ENCODE results near the gene TBC1D1.
"Not testable (repeated sequence)": the region's sequence is repeated elsewhere in the genome, so short reads cannot be mapped to it uniquely, and the experiment has no call there.

Gene TBC1D1

DNA sequence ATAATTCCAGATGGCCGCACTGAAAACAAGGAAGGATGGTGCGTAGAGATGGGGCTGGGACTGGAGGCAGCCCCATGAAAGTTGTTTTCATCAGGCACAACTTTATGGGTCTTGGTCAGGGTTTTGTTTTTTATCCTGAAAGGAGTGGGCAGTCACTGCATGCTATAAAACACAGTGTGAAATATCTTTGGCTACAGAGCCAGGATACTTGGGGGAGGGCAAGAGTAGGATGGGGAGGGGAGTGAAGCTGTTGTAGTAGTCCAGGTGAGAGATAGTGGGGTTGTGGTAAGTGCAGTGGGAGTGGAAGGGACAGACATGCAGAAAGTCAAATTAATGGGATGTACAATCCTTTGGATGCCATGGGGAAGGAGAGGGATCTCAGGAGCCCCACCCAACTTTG is 125.8 kb downstream of the TBC1D1 start:
- DNase-seq (ENCODE audit: low read depth) = no peak

DNA sequence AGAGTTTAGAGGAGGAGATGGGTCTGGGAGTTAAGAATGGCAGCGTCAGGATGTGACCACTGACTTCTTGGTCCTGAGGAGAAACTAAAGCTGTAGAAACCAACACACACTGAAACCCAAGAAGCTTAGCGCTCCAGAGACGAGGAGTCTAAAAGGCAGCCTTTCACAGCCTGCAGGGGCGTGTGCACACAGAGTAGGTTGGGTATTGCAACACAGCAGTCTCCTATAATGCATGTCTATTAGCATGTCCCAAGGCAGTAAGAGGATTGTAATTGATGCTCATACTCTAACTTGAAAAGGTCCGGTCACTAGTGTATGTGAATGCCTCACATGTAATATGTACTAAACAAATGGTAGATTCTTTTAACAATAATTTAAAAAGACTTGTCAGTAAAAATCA is 126.7 kb downstream of the TBC1D1 start:
- DNase-seq (ENCODE audit: low read depth) = no peak

DNA sequence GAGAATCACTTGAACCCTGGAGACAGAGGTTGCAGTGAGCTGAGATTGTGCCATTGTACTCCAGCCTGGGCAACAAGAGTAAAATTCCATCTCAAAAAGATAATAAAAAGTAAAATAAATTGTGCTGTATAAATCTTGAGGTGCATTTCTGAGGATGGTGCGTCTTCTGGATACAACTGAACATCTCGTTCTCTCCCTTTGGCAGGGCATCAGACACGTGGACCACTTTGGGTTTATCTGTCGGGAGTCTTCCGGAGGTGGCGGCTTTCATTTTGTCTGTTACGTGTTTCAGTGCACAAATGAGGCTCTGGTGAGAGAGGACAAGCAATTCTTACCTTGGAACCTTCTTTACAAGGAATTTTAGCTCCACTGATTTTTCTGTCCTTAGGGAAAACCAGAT is 129.5 kb downstream of the TBC1D1 start:
- no peak for DNase-seq (ENCODE audit: low read depth)

DNA sequence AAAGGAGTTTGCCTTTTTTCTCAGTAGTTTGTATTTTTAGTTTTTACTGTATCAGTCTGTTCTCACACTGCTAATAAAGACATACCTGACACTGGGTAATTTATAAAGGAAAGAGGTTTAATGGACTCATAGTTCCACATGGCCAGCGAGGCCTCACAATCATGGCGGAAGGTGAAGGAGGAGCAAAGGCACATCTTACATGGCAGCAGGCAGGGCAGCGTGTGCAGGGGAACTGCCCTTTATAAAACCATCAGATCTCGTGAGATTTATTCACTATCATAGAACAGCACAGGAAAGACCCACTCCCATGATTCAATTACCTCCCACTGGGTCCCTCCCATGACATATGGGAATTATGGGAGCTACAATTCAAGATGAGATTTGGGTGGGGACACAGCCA is 130.1 kb downstream of the TBC1D1 start:
- DNase-seq (ENCODE audit: low read depth) = not testable (repeated sequence)

DNA sequence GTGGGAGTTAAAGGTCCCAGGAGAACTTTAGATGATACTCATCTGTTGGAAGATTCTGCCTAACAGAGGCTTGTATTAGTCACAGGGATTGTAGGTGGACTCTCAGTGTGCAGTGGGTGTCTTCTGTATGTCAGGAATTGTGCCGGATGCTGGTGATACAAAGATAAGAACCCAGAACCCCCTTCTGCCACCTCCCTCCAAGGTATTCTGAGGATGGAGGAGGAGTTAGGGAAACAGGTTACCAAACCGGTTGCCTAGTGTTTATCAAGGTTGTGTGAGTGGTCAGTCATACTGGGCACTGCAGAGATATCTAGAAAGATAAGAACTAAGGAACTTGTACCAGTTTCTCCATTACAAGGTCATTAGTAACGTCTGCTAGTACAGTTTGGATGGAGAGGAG is 130.9 kb downstream of the TBC1D1 start:
- no peak for DNase-seq (ENCODE audit: low read depth)

DNA sequence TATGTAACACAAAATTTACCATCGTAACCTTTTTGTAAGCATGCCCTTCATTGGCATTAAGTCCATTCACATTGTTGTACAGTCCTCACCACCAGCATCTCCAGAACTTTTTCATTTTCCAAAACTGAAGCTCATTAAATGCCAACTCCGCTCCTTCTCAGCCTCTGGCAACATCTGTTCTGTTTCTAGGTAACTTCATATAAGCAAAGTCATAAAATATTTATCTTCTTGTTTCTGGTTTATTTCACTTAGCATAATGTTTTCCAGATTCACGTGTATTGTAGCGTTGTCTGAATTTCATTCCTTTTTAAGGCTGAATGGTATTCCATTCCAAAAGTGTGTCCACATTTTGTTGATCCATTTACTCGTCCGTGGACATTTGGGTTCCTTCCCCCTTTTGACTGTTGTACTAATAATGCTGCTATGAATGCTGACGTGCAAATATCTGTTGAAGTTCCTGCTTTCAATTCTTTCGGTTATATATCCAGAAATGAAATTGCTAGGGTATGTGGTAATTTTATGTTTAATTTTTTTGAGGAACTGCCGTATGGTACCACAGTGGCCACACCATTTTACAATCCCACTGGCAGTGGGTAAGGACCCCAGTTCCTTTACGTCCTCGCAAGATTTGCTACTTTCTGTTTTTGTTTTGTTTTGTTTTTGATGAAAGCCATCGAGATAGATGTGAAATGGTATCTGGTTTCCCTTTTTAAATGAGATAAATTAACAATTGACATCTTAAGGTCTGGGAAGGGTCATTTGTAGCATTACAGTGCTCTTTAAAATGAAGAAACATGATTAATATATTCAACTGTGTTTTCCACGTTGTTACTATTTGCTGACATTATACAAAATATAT is 132.7 kb downstream of the TBC1D1 start:
- DNase-seq (ENCODE audit: low read depth) = no peak

DNA sequence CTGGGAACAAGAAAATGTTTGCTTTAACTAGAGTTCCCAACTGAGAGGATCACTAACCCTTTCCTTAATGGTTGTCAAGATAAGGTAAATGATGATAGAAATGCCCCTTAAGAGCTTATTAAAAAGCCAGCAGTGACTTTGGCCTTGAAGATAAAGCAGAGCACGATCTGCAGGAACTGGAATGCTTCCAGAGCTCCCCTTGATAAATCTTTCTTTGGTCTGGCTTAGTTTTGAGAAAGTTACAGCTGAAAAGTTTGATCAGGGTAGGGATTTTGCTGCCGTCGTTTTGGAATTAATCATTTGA is 133.3 kb downstream of the TBC1D1 start:
- DNase-seq (ENCODE audit: low read depth) = no peak

DNA sequence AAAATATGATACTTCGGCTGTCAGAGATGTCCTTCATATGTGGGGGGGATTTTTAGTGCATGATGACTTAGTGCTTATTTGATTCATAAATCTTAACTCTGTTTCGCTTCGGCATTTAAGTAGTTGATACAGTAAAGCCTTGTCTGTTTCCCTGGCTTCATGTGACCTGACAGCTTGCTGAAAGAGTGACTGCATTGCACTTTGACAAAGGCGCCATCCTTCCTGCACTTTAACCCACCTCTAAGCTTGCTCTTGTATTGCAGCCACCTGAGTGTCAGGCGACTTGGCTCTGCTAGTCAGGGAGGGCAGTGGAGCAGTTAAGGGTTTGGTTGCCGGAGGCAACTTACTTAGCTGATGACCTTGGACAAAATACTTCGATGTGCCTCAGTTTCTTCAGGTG is 134.8 kb downstream of the TBC1D1 start:
- no peak for DNase-seq (ENCODE audit: low read depth)

DNA sequence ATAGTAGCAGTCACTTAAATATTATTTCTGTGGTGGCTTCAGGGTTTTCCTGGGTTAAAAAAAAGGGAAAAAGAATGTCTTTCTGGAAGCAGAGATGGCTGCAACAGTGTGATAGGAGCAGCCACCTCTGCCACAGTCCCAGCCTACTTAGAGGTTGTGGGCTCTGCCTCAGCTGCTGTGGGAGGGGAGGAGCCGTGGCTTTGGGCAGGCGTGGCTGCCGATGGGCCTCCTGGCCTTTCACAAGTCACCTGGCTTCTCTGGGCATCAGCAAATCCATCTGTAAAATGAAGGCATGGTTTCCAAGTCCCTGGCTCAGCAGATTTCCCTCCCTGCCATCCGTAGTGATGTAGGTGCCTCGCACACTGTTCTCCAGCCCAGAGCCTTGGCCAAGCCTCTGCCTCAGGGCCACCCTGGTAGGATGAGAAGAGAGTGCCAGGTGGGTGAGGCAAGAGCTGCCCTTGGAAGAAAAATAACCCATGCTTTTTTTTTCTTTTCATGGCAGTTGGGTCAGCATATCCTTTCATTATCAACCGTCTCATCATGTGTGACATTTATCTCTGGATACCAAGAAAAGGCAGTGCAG is 135.4 kb downstream of the TBC1D1 start:
- no peak for DNase-seq (ENCODE audit: low read depth)

DNA sequence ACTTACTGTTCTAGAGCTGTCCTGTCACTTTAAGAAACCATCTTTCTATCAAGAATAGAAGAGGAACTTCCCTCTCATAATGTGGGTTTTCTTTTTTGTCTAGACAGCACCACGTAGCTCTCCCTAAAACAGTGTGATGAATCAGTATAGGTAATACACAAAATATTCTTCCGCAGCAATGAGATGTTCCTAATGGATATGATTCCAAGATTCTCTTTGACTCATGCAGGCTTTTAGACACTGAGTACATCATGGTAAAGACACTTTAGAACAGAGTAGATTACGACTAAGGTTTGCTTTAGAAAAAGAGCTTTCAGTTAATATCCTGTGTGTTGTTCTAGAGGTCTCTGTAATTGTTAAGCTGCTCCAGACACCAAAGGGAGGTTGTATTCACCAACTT is 139.1 kb downstream of the TBC1D1 start:
- peak; percentile 36 for DNase-seq (ENCODE audit: low read depth)

DNA sequence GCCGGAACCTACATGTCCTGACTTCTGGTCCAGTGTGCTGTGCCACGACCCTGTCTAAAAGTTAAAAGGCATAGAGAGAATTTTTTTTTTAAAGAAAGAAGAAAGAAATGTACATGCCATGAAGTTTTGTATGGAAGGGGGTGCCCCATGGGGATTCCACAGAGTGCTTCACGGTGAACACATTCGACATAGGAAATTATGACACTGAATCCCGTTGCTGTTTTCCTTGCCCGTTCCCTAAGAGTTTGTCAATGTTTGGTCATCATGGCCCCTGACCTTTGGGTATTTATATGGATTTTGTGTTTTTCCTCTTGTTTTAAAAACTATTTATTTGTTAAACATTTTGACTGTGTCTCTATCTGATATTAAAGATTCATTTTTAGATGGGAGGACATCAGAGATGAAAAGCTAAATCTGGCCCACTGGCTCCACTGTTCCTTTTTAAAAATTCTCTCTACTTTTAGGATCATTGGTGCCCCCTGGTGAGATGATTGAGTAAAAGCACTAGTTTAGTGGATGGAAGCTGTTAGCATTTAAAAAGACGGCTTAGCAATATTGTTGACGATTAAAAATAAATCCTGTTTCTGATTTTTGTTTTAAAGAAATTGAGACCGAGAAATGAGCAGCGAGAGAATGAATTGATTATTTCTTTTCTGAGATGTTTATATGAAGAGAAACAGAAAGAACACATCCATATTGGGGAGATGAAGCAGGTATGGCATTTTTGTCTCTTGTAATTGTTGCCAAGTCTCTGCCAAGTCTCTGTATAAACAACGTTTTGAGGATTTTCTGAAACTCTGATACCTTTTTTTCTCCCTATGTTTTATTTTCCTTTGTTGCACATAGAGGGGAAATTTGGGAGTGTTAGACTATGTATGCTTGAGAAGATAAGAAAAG is 144.3 kb downstream of the TBC1D1 start:
- DNase-seq (ENCODE audit: low read depth) = peak; percentile 35

DNA sequence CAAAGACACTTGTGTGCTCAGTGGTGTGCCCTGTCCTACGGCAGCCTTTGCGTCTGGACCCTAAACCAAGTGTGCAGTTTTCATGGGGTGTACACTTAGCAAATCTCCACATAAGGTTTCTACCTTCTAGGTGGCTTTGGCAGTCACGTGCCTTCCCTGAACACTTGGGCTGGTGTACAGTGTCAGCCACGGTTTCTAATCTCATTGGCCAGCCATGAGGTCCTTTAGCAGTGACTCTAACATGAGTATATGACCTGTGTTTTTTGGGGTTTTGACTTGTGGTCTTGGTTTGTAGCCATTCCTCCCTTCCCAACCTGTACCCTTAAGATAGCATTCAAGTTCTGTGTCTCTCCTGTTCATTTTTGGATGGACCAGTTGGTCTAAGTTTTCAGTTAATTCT is 145.7 kb downstream of the TBC1D1 start:
- no peak for DNase-seq (ENCODE audit: low read depth)

DNA sequence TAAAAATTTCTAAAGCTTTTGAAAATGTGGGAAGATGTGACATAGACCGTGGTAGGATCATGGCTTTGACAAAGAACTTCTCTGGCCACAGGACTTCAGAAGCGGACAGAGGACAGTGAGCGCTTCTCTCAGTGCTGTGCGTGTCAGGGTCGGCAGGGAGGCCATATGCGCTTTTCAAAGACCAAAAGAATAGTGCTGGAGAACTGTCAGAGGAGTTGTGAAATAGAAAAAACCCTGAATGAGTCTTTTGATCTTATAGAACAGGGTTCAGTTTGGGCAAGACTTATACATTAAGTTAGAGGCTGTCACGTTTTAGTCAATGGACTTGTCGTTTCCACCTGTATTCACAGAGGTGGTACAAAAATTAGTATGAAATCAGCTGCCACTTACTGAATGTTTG is 146.7 kb downstream of the TBC1D1 start:
- no peak for DNase-seq (ENCODE audit: low read depth)

DNA sequence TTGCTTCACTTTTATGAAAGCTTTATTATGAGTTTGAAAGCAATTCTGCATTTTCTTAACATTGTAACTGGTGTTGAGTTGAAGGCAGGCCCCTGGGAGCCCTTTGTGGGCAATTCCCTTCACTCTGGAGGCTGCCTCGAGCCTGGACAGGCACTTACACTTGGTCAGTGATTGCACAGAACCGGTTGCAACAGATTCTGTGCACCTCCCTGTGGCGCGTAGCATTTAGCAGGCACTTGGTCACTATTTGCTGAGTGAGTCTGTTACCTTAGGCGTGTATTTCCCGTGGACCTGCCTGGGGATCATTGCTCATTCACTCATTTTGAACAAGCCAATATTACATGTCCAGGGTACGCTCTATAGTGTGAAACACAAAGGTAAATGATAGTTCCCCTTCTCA is 149.7 kb downstream of the TBC1D1 start:
- DNase-seq (ENCODE audit: low read depth) = no peak

DNA sequence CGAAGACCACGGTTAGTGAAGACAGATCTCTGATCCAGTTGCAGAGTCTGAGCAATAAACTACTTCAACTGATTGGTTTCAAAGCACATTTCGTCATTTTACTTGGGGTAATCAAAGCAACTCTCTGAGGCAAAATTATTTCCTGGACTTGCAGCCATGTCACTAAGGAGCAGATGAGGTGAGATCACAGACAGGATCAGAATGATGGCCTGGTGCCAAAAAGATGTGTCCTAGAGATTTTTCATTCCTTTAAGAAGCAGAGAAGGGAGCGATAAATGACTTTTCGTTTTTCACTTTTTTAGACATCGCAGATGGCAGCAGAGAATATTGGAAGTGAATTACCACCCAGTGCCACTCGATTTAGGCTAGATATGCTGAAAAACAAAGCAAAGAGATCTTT is 153.2 kb downstream of the TBC1D1 start:
- DNase-seq (ENCODE audit: low read depth) = no peak

DNA sequence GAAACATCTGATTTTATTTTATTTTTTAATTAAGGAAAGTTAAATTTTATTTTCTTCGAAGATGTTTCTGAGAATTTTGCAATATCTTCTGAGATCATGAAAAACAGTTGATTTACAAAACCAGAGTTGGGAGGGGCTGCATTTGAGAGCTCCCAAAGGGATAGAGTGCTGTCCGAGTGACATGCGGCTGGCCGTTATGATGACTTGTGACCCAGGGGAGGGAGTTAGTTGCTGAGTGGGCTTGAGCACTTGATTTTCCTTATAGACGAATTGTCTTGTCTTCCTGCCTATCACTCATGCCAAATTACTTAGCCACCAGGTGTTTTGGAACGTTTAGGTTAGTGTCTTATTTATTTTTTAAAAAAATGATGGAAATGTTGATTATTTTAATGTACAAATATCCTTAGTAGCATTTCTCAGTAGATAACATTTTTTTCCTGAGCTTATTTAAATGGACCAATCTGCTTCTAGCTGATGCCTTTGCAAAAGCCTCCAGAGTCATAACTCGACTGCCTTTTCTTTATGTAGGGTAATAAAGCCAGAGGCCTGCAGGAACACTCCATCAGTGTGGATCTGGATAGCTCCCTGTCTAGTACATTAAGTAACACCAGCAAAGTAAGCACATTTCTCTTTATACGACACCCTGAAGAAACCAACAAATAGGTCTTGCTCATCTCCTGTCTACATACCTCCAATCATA is 154.6 kb downstream of the TBC1D1 start:
- DNase-seq (ENCODE audit: low read depth) = no peak

DNA sequence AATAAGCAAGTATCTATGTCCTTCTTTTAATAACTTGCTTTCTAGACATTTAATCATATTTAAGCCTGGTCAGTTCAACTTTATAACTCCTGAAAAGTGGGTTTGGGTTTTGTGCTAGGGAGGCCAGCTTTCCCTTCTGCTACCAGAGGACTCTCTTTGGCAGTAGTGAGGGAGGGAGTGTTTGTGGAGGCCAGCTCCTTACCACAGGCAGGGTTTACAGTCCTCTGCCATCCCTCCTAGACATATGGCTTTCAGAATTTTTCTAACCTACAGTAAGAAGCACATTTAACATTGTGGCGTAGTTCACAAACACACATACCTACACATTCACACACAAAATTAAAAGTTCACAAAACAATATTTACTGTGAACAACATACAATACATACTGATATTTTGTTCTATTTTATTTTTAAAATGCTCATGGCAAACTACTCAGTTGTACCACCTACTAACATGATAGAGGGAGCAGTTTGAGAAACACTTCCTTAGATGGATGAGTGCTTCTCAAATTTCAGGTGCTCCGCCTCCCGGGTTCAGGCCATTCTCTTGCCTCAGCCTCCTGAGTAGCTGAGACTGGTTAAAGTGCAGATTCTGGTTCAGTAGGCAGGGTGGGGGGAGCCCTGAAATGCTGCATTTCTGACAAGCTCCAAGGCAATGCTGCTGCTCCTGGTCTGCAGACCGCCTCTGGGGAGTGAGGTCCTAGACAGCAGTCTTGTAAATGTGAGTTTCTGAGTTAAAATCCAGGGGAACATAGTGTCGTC is 156.0 kb downstream of the TBC1D1 start:
- no peak for DNase-seq (ENCODE audit: low read depth)

DNA sequence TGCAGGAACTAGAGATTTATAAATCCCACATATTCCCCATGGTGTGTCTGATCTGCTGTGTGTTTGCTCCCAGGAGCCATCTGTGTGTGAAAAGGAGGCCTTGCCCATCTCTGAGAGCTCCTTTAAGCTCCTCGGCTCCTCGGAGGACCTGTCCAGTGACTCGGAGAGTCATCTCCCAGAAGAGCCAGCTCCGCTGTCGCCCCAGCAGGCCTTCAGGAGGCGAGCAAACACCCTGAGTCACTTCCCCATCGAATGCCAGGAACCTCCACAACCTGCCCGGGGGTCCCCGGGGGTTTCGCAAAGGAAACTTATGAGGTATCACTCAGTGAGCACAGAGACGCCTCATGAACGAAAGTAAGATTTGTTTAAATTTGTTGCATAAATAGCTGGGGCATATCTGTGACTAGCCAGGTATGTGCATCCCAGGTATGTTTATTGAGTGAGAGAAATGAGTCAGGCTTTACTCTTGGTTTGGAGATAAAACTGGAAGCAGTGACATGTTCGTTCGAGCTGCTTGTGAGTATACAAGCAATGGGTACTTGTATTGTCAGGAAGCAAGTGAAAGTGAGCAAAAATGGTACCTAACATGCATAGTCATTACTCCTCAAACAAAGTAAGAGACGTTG is 158.8 kb downstream of the TBC1D1 start:
- DNase-seq (ENCODE audit: low read depth) = no peak

DNA sequence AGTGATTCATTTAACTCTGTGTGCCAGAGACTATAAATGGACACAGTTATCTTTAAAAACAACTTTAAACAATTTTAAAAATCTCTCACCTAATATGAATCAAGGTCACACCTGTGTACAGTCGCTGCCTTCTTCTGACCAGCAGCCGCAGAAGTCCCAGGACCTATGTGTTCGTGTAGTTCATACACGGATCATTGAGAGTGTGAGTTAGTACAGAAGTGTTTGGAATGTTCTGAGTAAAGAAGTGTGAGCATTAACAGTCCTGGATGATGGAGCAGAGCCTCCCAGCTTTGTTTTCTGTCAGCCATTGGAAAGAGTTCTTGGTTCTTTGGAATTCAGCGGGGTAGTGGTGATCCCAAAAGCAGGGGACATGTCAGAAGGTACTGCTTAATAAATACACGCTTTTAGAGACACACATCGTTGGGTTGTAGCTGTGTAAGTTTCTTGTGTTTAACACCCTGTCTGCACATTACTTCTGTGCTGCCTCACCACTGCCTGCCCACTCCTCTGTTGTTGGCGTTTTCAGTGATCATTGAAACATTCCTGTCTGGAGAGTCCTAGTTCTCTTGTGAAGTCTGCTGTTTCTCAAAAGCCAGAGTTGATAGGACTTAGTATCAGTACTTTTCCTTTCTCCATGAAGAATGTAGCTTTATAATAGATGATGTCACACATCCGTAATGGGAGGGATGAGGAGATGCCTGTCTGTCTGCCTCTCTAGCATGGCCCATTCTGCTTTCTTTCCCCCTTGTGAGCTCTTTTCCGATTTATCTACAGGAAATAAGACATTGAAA is 159.9 kb downstream of the TBC1D1 start:
- no peak for DNase-seq (ENCODE audit: low read depth)

DNA sequence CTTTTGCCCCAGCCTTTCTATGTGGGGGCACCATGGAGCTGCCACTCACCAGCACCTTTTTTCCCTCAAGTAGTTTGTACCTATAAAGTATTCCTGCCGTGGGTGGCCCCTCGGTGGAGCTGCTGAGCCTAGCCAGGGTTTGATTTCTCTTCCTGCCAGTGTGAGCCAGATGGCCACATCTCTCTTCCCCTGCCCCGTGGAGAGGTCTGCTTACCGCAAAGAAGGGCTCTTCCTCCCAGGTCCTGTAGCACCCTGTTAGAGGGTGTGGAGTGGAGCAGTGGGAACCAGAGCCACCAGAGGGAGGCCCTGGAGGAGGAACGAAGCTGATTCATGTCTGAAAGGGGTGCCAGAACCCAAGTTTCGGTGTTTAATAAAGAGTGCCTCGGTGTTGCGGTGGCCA is 164.7 kb downstream of the TBC1D1 start:
- no peak for DNase-seq (ENCODE audit: low read depth)
